Measurements from ENCODE around the gene DCC. TPM values are rescaled to one million over a fixed set of nuclear protein-coding genes. Genes with fewer than 3 reads are reported as not detected.
A peak's percentile ranks its signal among the peaks of the same experiment; 100 is the strongest.

The DCC gene
- total and polyA plus RNA-seq, 2 of the 8 experiments (the other 6 are each of a cell fraction or from before 2014, with no cell fraction given), result 0.14 to 1.4 TPM

GRCh38 chr18:52341103-52341432 is 1.1 kb downstream of the DCC start:
- CTCF ChIA-PET (ENCODE audit: partially characterized antibody), result interaction anchor here (0.8 to 2.7 kb wide), 7 partner anchors 31 to 672 kb away, joined by 3 to 10 read pairs (median 3); no protein-coding TSS in a partner anchor
- FAIRE-seq, result no peak
- H3K27me3 ChIP-seq (replicated peaks in 1 of 4; ENCODE audit: control insufficient read depth in 3 of 4, extremely low read depth in 1 of 4, insufficient read depth in 3 of 4, low read length in 3 of 4), result peaks cover 18 to 47% (median 36%) of the 10 kb centered on the region in 4 experiments
- POLR2A ChIA-PET (ENCODE audit: partially characterized antibody), result no interaction called here
- peak overlapping the region; percentile 57 to 68 (median 62); a peak in 7 of 8 replicates for H3K4me3 ChIP-seq (ENCODE audit: extremely low read depth in 1 of 4, insufficient read depth in 2 of 4, low read depth in 3 of 4, low read length in 4 of 4)
- no peak overlapping the region for H3K56ac ChIP-seq (replicated peaks; ENCODE audit: insufficient read length, low read depth, low read length)
- no peak overlapping the region for H3K14ac ChIP-seq (ENCODE audit: insufficient read length)
- H3K4me2 ChIP-seq (ENCODE audit: insufficient read depth in 1 of 2, low read depth in 2 of 2, low read length in 2 of 2), result peak overlapping the region; percentile 93 to 96
- no peaks in the 10 kb centered on the region for H3K79me2 ChIP-seq (ENCODE audit: control insufficient read depth in 1 of 2, insufficient read depth in 2 of 2, low read length in 2 of 2)
- no peak overlapping the region for H2BK20ac ChIP-seq (ENCODE audit: low read length)
- no peak overlapping the region for H2AK5ac ChIP-seq (ENCODE audit: low read depth, low read length)
- H3K23me2 ChIP-seq (ENCODE audit: low read depth, low read length), result peaks cover 24% of the 10 kb centered on the region
- H3K27ac ChIP-seq (ENCODE audit: low read depth, low read length), result no peak overlapping the region
- no peak overlapping the region for H4K91ac ChIP-seq (replicated peaks; ENCODE audit: insufficient read length, low read length)
- H3K36me3 ChIP-seq (ENCODE audit: control insufficient read depth in 2 of 4, insufficient read depth in 4 of 4, low read length in 3 of 4), result no peaks in the 10 kb centered on the region
- no peak overlapping the region for H3K4ac ChIP-seq (replicated peaks; ENCODE audit: insufficient read length, low read depth, low read length)
- no peak overlapping the region for H2BK5ac ChIP-seq (ENCODE audit: low read depth, low read length)
- DNase-seq (ENCODE audit: low read depth in 1 of 2, low spot score in 2 of 2), result no peak
- no peak overlapping the region for H2BK12ac ChIP-seq (ENCODE audit: low read depth, low read length)
- no peak overlapping the region for H4K5ac ChIP-seq (ENCODE audit: insufficient read length, low read depth, low read length)
- no peaks in the 10 kb centered on the region for H4K20me1 ChIP-seq (replicated peaks in 1 of 2; ENCODE audit: control insufficient read depth in 1 of 2, insufficient read depth in 2 of 2, low read length in 2 of 2)
- no peak overlapping the region for H3K9ac ChIP-seq (replicated peaks in 1 of 4; ENCODE audit: extremely low read depth in 1 of 4, low read depth in 3 of 4, low read length in 3 of 4)
- H2BK120ac ChIP-seq (replicated peaks; ENCODE audit: low read depth, low read length), result no peak overlapping the region
- H3K18ac ChIP-seq (ENCODE audit: extremely low read depth, low read length), result no peak overlapping the region
- peaks cover 3 to 6% (median 5%) of the 10 kb centered on the region in 4 experiments; a peak in 6 of 7 replicates for H3K4me1 ChIP-seq (replicated peaks in 1 of 4; ENCODE audit: control insufficient read depth in 3 of 4, insufficient read depth in 4 of 4, low read length in 3 of 4)
- WGBS, 2 experiments (ENCODE audit: extremely low coverage in 1 of 2, insufficient coverage in 1 of 2, insufficient read length in 1 of 2, insufficient replicate concordance in 2 of 2, low coverage in 1 of 2, low lambda C conversion rate in 2 of 2, missing lambda C conversion rate in 1 of 2), result 7% methylated on average over 7 of the region's 7 CpGs; no CpG with 5 or more reads in 1 of the 2 experiments
- H3K23ac ChIP-seq (ENCODE audit: insufficient read length), result no peak overlapping the region
- H4K8ac ChIP-seq (ENCODE audit: extremely low read depth, insufficient read depth, low read length), result no peak overlapping the region
- no peaks in the 10 kb centered on the region for H3K9me3 ChIP-seq (ENCODE audit: insufficient read depth in 2 of 2, low read depth in 1 of 2, low read length in 1 of 2)
- no peak overlapping the region for H2BK15ac ChIP-seq (ENCODE audit: low read length)
- H2AFZ ChIP-seq (ENCODE audit: low read length), result 0 out of 2 replicates have a peak overlapping the region, but pooled peaks have one; percentile 64
- H3K79me1 ChIP-seq (ENCODE audit: low read depth, low read length), result no peaks in the 10 kb centered on the region
- no peak for TF ChIP-seq JUN (IDR thresholded peaks at IDR 0.05; ENCODE audit: low read depth, low read length)
- TF ChIP-seq TCF12 (IDR thresholded peaks at IDR 0.05; ENCODE audit: low read depth, low read length), result no peak
- no peak for TF ChIP-seq TEAD4 (IDR thresholded peaks at IDR 0.05; ENCODE audit: low read depth, low read length)
- TF ChIP-seq CEBPB (IDR thresholded peaks at IDR 0.05; ENCODE audit: low read depth, low read length), result no peak
- peak; percentile 79 for TF ChIP-seq EZH2 (IDR thresholded peaks at IDR 0.05; ENCODE audit: low read depth, low read length, severe bottlenecking)
- no peak for TF ChIP-seq CTBP2 (IDR thresholded peaks at IDR 0.05; ENCODE audit: borderline replicate concordance, insufficient read depth, insufficient read length, low read length)
- TF ChIP-seq RNF2 (IDR thresholded peaks at IDR 0.05; ENCODE audit: borderline replicate concordance, low read depth, low read length, missing control alignments, poor library complexity, severe bottlenecking), result peak; percentile 23
- no peak for TF ChIP-seq TBP (IDR thresholded peaks at IDR 0.05; ENCODE audit: low read depth, low read length)
- no peak for TF ChIP-seq E2F6 (IDR thresholded peaks at IDR 0.05)

All from H1 (cell line).